Heart left ventricle (tissue), 16 donors: ENCODE measurements around the gene CNR1. TPM values are rescaled to one million over a fixed set of nuclear protein-coding genes. Genes with fewer than 3 reads are reported as not detected.

Experiments
- ATAC-seq, 4 donors: fragments of 200-7000 bp; cut with Tn5 transposase; one replicate each; pipeline ENCODE4 v1.9.1; 2020 to 2022; ENCODE audit warnings: moderate library complexity in 4 of 4, mild to moderate bottlenecking in 3 of 4, moderate number of reproducible peaks in 1 of 4
- DNase-seq, 5 donors: peaks; one replicate each; pipeline ENCODE4 v3.0.0-alpha.2; 2020
- H3K27ac ChIP-seq, 12 donors: fragments of 200-600 bp; sonication (generic) in 4 of 12; one replicate each; pipeline versions ENCODE4 v1.5.0 to v1.8.0; 2016 to 2022; ENCODE audit warnings: mild to moderate bottlenecking in 2 of 12
- H3K27me3 ChIP-seq, 9 donors: fragments of 200-600 bp; sonication (generic) in 2 of 9; one replicate each; pipeline versions ENCODE4 v1.5.1 to v1.8.0; 2016 to 2022; ENCODE audit warnings: mild to moderate bottlenecking in 3 of 9
- H3K36me3 ChIP-seq, 9 donors: fragments of 200-600 bp; sonication (generic) in 2 of 9; one replicate each; pipeline versions ENCODE4 v1.5.0 to v1.8.0; 2018 to 2022; ENCODE audit warnings: mild to moderate bottlenecking in 2 of 9
- H3K4me1 ChIP-seq, 12 donors: fragments of 200-600 bp; sonication (generic) in 4 of 12; one replicate each; pipeline versions ENCODE4 v1.5.0 to v1.8.0; 2016 to 2022; ENCODE audit warnings: mild to moderate bottlenecking in 3 of 12
- H3K4me3 ChIP-seq, 12 donors: fragments of 200-600 bp; sonication (generic) in 4 of 12; one replicate each; pipeline versions ENCODE4 v1.5.0 to v1.8.0; 2017 to 2022; ENCODE audit warnings: mild to moderate bottlenecking in 9 of 12, moderate library complexity in 4 of 12
- H3K9me3 ChIP-seq, 12 donors: fragments of 200-600 bp; sonication (generic) in 4 of 12; one replicate each; pipeline versions ENCODE4 v1.5.0 to v1.8.0; 2016 to 2022; ENCODE audit warnings: mild to moderate bottlenecking in 1 of 12
- POLR2A ChIP-seq, 2 donors: fragments of 450-650 bp; IDR thresholded peaks; one replicate each; pipeline ENCODE4 v1.6.1; 2017; ENCODE audit warnings: antibody characterized with exemption in 2 of 2, mild to moderate bottlenecking in 2 of 2, moderate library complexity in 2 of 2
- WGBS, 4 donors: extraction: QIAGEN DNeasy Blood & Tissue Kit in 2 of 4; methylation state at CpG; one replicate each; pipeline versions ENCODE4 v1.1.5 to v1.1.7; 2013 to 2018; 5-methylcytosine and 5-hydroxymethylcytosine counted together
- intact Hi-C, 10 donors: fragments of 100-400 bp; cut with DNase I; formaldehyde crosslinking; loops; one replicate each; pipeline versions ENCODE4 v1.11.1 to v1.14.2; 2022
- polyA plus RNA-seq, 2 donors: library from polyadenylated mRNA; stranded (reverse); fragments of 200-250 nt; gene quantifications; one replicate each; pipeline ENCODE4 v1.2.3, GENCODE V29; 2013
- total RNA-seq, 9 donors: library from RNA; depleted of rRNA in 2 of 9; stranded (reverse); fragments of >200 nt in 2 of 9; fragmentation: NEBNext Ultra II Directional in 3 of 9; extraction: Animal tissue kit (Norgen Biotek cat#: 25700) in 3 of 9; gene quantifications; one replicate each; pipeline versions ENCODE4 v1.1.0 to v1.2.4, GENCODE V29; 2016 to 2023
- TF ChIP-seq, protein P1 (sequence below), 12 donors: fragments of 200-600 bp; sonication (generic) in 4 of 12; IDR thresholded peaks; one replicate each; pipeline versions ENCODE4 v1.5.0 to v1.8.0; 2018 to 2022; ENCODE audit warnings: antibody characterized with exemption in 12 of 12, mild to moderate bottlenecking in 5 of 12
- donor health status: ischemic (EF 13 %, LVEDD 7.1; RV severe dilation, severe dysfunction).
- donor health status: healthy with polysubstance abuse.
- donor health status: DM: no; HTN: yes; CAD: no.
- donor health status: DM: no; HTN: no; CAD: no.
- donor health status: ischemic (EF 25% LVEDD 6.9; RV normal size, moderate dysfunction).
- donor health status: ischemic (EF 25% LVEDD 5.7; RV mildly dilated, moderate dysfunction).
- donor health status: healthy.
- donor health status: DM: yes; HTN: yes; CAD: no.
- donor health status: ischemic (EF 35%, LVEDD 5.7; RV mildly dilated, moderate dysfunction).
- donor health status: nonischemic (EF 11% LVEDD 7.7; RV severe dilation, severe dysfunction).
- donor health status: DM: yes; HTN: yes; CAD: no.
- donor health status: PGD.
- donor health status: ischemic (EF 29% LVEDD 5.4; RV normal size, mild dysfunction).
- donor health status: nonischemic (EF 23%, LVEDD 6.1; RV moderate dilation, normal function).

Gene CNR1
- total and polyA plus RNA-seq, 11 donors = 0.07 to 0.88 (median 0.50) TPM

DNA sequence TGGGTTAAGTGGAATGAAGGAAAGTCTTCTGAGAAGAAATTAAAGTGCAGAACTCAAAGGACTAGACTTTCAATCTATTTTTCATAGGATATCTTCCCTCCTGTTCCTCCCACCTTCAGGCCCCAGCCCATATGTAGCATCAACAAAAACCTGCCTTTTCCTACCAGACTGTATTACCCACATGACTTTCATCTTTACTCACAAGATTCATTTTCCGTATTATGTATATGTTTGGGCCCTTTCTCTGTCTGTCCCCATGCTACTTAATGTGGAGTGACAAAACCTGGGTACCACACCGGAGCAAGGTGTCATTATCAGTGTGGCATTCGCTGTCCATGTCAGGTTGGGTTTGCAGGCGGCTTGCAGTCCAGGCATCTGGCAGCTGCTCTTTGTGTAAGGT lies 18.8 kb upstream of the CNR1 start:
- intact Hi-C loops = no loop called here
- DNase-seq (no peak), ATAC-seq (no peak)
- WGBS, 4 donors = 79 to 89% (median 82%) methylated on average over 4 of the region's 4 CpGs
- peaks cover 0 to 11% (median 0%) of the 10 kb centered on the region in 9 donors for H3K27me3 ChIP-seq
- H3K9me3 ChIP-seq = peaks cover 0 to 11% (median 4%) of the 10 kb centered on the region in 12 donors
- no peak overlapping the region for H3K4me3 ChIP-seq
- TF ChIP-seq, protein P1, sequence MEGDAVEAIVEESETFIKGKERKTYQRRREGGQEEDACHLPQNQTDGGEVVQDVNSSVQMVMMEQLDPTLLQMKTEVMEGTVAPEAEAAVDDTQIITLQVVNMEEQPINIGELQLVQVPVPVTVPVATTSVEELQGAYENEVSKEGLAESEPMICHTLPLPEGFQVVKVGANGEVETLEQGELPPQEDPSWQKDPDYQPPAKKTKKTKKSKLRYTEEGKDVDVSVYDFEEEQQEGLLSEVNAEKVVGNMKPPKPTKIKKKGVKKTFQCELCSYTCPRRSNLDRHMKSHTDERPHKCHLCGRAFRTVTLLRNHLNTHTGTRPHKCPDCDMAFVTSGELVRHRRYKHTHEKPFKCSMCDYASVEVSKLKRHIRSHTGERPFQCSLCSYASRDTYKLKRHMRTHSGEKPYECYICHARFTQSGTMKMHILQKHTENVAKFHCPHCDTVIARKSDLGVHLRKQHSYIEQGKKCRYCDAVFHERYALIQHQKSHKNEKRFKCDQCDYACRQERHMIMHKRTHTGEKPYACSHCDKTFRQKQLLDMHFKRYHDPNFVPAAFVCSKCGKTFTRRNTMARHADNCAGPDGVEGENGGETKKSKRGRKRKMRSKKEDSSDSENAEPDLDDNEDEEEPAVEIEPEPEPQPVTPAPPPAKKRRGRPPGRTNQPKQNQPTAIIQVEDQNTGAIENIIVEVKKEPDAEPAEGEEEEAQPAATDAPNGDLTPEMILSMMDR (IDR thresholded peaks at IDR 0.05) = no peak
- TF ChIP-seq POLR2A (IDR thresholded peaks at IDR 0.05) = no peak
- H3K4me1 ChIP-seq = no peaks in the 10 kb centered on the region
- no peaks in the 10 kb centered on the region for H3K36me3 ChIP-seq
- no peak overlapping the region for H3K27ac ChIP-seq

GRCh38 chr6:88183471-88183870 lies 17.3 kb upstream of the CNR1 start:
- ATAC-seq (no peak), DNase-seq (no peak)
- Histone ChIP-seq H3K4me3 (no peak overlapping the region), H3K9me3 (no peaks in the 10 kb centered on the region), H3K4me1 (no peaks in the 10 kb centered on the region), H3K27ac (no peak overlapping the region), H3K27me3 (peaks cover 0 to 11% (median 0%) of the 10 kb centered on the region in 9 donors), H3K36me3 (no peaks in the 10 kb centered on the region)
- TF ChIP-seq, protein P1 (IDR thresholded peaks at IDR 0.05) = no peak
- no peak for TF ChIP-seq POLR2A (IDR thresholded peaks at IDR 0.05)
- WGBS, 4 donors = 62 to 70% (median 66%) methylated on average over 2 of the region's 2 CpGs
- intact Hi-C loops = no loop called here

- Histone ChIP-seq H3K27me3 (peaks cover 0 to 3% (median 0%) of the 10 kb centered on the region in 9 donors), H3K36me3 (no peaks in the 10 kb centered on the region), H3K4me3 (no peak overlapping the region), H3K4me1 (no peaks in the 10 kb centered on the region), H3K9me3 (no peaks in the 10 kb centered on the region), H3K27ac (no peak overlapping the region)
- TF ChIP-seq POLR2A (IDR thresholded peaks at IDR 0.05) = no peak
- TF ChIP-seq, protein P1 (IDR thresholded peaks at IDR 0.05) = no peak
- ATAC-seq = no peak
- WGBS, 4 donors = 8 to 22% (median 17%) methylated on average over 1 of the region's 1 CpG
- intact Hi-C loops = no loop called here
- no peak for DNase-seq
These were observed 13.5 kb upstream of the CNR1 start for GRCh38 chr6:88179692-88180091.

DNA sequence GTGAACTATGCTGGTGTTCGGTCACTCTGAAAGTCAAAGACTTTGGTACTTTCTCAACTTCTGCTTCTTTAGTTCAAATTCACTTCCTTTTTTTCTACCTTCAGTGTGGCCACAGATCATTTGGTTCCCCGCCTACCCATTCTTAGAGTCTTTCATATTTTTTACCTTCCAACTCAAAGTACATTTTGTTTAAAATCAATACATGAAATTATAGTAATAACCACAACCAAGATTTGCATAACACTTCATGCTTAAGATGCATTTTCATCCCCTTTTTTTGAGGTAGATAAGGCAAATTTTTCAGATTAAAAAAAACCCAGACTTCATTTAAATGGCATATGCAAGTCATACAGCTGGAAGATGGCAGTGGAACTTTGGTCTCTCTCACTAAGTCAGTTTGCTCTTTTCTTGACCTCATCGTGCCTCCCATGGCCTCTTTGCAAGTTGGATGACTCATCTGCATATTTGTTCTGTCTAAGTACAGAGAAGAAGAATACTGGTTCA lies 11.9 kb upstream of the CNR1 start:
- H3K4me1 ChIP-seq = no peaks in the 10 kb centered on the region
- TF ChIP-seq, protein P1 (IDR thresholded peaks at IDR 0.05) = no peak
- no peak for TF ChIP-seq POLR2A (IDR thresholded peaks at IDR 0.05)
- H3K27ac ChIP-seq = no peak overlapping the region
- WGBS, 4 donors = 43 to 70% (median 69%) methylated on average over 3 of the region's 3 CpGs
- no peaks in the 10 kb centered on the region for H3K36me3 ChIP-seq
- H3K4me3 ChIP-seq = no peak overlapping the region
- no peaks in the 10 kb centered on the region for H3K9me3 ChIP-seq
- DNase-seq (no peak), ATAC-seq (no peak)
- intact Hi-C loops = no loop called here
- H3K27me3 ChIP-seq = peaks cover 0 to 6% (median 0%) of the 10 kb centered on the region in 9 donors
